Subcutaneous abdominal adipose tissue (tissue), 5 donors: ENCODE results near the gene TMEM235.

Experiments
- H3K27ac ChIP-seq: one replicate; pipeline ENCODE4 v1.7.0; 2013; ENCODE audit warnings: low read depth, mild to moderate bottlenecking, inconsistent platforms, low read length, moderate library complexity
- H3K27me3 ChIP-seq, 5 donors: one replicate each; pipeline ENCODE4 v1.7.0; 2013; ENCODE audit warnings: low read length in 5 of 5, inconsistent platforms in 1 of 5; ENCODE audit not compliant: control insufficient read depth in 5 of 5, insufficient read depth in 4 of 5
- H3K36me3 ChIP-seq, 5 donors: one replicate each; pipeline ENCODE4 v1.7.0; 2013; ENCODE audit warnings: low read length in 5 of 5; ENCODE audit not compliant: control insufficient read depth in 5 of 5, insufficient read depth in 5 of 5
- H3K4me1 ChIP-seq, 5 donors: one replicate each; pipeline ENCODE4 v1.7.0; 2013; ENCODE audit warnings: low read length in 5 of 5, mild to moderate bottlenecking in 3 of 5, moderate library complexity in 1 of 5; ENCODE audit not compliant: control insufficient read depth in 5 of 5, insufficient read depth in 5 of 5
- H3K4me3 ChIP-seq, 5 donors: one replicate each; pipeline ENCODE4 v1.7.0; 2013; ENCODE audit warnings: low read length in 5 of 5, low read depth in 1 of 5
- H3K9ac ChIP-seq, 5 donors: one replicate each; pipeline ENCODE4 v1.7.0; 2013; ENCODE audit warnings: low read length in 5 of 5, mild to moderate bottlenecking in 4 of 5, moderate library complexity in 3 of 5
- H3K9me3 ChIP-seq, 5 donors: one replicate each; pipeline ENCODE4 v1.7.0; 2013; ENCODE audit warnings: low read length in 5 of 5; ENCODE audit not compliant: control insufficient read depth in 5 of 5
- donor health status: healthy.
- donor health status: healthy.
- donor health status: healthy.
- donor health status: healthy.
- donor health status: healthy.

Gene TMEM235

GRCh38 chr17:78264590-78264989 is 33.2 kb downstream of the TMEM235 start:
- Histone ChIP-seq H3K4me1 (peaks cover 0 to 17% (median 5%) of the 10 kb centered on the region in 5 donors), H3K9me3 (no peaks in the 10 kb centered on the region), H3K27ac (no peak overlapping the region), H3K9ac (no peak overlapping the region), H3K36me3 (no peaks in the 10 kb centered on the region), H3K4me3 (no peak overlapping the region), H3K27me3 (peaks cover 7 to 11% (median 10%) of the 10 kb centered on the region in 5 donors)

- no peak overlapping the region for H3K27ac ChIP-seq
- H3K9ac ChIP-seq: no peak overlapping the region
- no peaks in the 10 kb centered on the region for H3K9me3 ChIP-seq
- peaks cover 11 to 17% (median 16%) of the 10 kb centered on the region in 5 donors for H3K27me3 ChIP-seq
- H3K36me3 ChIP-seq: no peaks in the 10 kb centered on the region
- H3K4me1 ChIP-seq: peaks cover 0 to 19% (median 5%) of the 10 kb centered on the region in 5 donors
- H3K4me3 ChIP-seq: no peak overlapping the region
These were observed 33.7 kb downstream of the TMEM235 start for GRCh38 chr17:78265121-78265520.

GRCh38 chr17:78266231-78266631 is 34.8 kb downstream of the TMEM235 start:
- H3K4me3 ChIP-seq: no peak overlapping the region
- peaks cover 0 to 19% (median 5%) of the 10 kb centered on the region in 5 donors for H3K4me1 ChIP-seq
- no peaks in the 10 kb centered on the region for H3K36me3 ChIP-seq
- H3K27ac ChIP-seq: no peak overlapping the region
- H3K9ac ChIP-seq: no peak overlapping the region
- H3K27me3 ChIP-seq: peaks cover 13 to 24% (median 23%) of the 10 kb centered on the region in 5 donors
- no peaks in the 10 kb centered on the region for H3K9me3 ChIP-seq

GRCh38 chr17:78266771-78267170 is 35.3 kb downstream of the TMEM235 start:
- Histone ChIP-seq H3K36me3 (no peaks in the 10 kb centered on the region), H3K4me1 (peaks cover 0 to 19% (median 5%) of the 10 kb centered on the region in 5 donors), H3K27ac (no peak overlapping the region), H3K9me3 (no peaks in the 10 kb centered on the region), H3K27me3 (peaks cover 18 to 30% (median 29%) of the 10 kb centered on the region in 5 donors), H3K9ac (no peak overlapping the region), H3K4me3 (no peak overlapping the region)

GRCh38 chr17:78267253-78268073 is 36.0 kb downstream of the TMEM235 start:
- no peaks in the 10 kb centered on the region for H3K36me3 ChIP-seq
- H3K4me3 ChIP-seq: no peak overlapping the region
- no peaks in the 10 kb centered on the region for H3K9me3 ChIP-seq
- no peak overlapping the region for H3K9ac ChIP-seq
- H3K27ac ChIP-seq: no peak overlapping the region
- H3K4me1 ChIP-seq: peaks cover 0 to 21% (median 5%) of the 10 kb centered on the region in 5 donors
- peaks cover 20 to 37% (median 32%) of the 10 kb centered on the region in 5 donors for H3K27me3 ChIP-seq

GRCh38 chr17:78268191-78268874 is 36.9 kb downstream of the TMEM235 start:
- Histone ChIP-seq H3K27ac (no peak overlapping the region), H3K4me1 (peaks cover 0 to 20% (median 5%) of the 10 kb centered on the region in 5 donors), H3K9ac (no peak overlapping the region), H3K9me3 (no peaks in the 10 kb centered on the region), H3K36me3 (no peaks in the 10 kb centered on the region), H3K27me3 (peaks cover 20 to 45% (median 38%) of the 10 kb centered on the region in 5 donors), H3K4me3 (no peak overlapping the region)

GRCh38 chr17:78268951-78269905 is 37.8 kb downstream of the TMEM235 start:
- Histone ChIP-seq H3K27me3 (peaks cover 20 to 45% (median 38%) of the 10 kb centered on the region in 5 donors), H3K4me1 (peaks cover 0 to 17% (median 3%) of the 10 kb centered on the region in 5 donors), H3K9me3 (no peaks in the 10 kb centered on the region), H3K36me3 (no peaks in the 10 kb centered on the region), H3K4me3 (no peak overlapping the region), H3K9ac (no peak overlapping the region), H3K27ac (no peak overlapping the region)

GRCh38 chr17:78269955-78270381 is 38.5 kb downstream of the TMEM235 start:
- peaks cover 0 to 17% (median 3%) of the 10 kb centered on the region in 5 donors for H3K4me1 ChIP-seq
- no peak overlapping the region for H3K4me3 ChIP-seq
- no peak overlapping the region for H3K27ac ChIP-seq
- H3K9me3 ChIP-seq: no peaks in the 10 kb centered on the region
- H3K27me3 ChIP-seq: peaks cover 20 to 45% (median 38%) of the 10 kb centered on the region in 5 donors
- no peaks in the 10 kb centered on the region for H3K36me3 ChIP-seq
- H3K9ac ChIP-seq: no peak overlapping the region

- Histone ChIP-seq H3K27ac (no peak overlapping the region), H3K4me3 (no peak overlapping the region), H3K9ac (no peak overlapping the region), H3K36me3 (no peaks in the 10 kb centered on the region), H3K4me1 (peaks cover 0 to 17% (median 3%) of the 10 kb centered on the region in 5 donors), H3K27me3 (peaks cover 20 to 45% (median 38%) of the 10 kb centered on the region in 5 donors), H3K9me3 (no peaks in the 10 kb centered on the region)
These were observed 40.2 kb downstream of the TMEM235 start for GRCh38 chr17:78271419-78272170.
